ENCODE results near the gene TOM1L2.

TOM1L2 gene

DNA sequence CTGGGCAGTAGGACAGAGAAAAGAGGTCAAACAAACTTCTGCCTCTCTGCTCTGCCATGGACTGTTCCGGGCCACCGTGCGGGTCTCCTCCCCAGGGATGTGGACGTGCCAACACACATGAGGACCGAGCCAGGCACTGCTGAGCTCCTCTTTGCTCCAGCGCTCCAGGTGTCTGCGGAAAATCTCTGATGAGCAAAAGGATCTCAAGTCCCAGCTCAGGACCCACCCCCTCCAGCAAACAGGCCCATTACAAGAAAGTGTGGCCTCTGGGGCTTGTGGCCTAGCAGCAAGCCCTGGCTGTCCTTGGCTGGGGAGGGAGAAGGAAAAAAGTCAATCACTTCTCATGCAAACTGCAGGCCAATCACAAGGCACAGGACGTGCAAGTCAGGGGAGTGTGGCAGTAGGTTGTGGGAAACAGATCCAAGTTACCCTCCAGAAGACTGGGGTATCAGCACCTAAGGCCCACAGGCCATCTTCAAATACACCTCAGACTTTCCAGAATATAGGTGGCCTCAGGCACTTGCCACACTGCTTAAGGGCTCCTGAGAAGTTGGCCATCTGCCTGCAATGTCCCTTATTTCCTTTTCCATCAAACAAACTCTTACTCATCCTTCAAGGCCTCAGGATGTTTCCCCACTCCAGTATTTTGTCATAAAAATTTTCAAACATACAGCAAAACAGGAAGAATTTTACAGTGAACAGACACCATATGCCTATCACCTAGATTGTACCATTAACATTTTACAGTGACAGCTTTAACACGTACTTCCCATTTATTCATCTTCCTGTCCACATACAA, 99.5 kb downstream of the TOM1L2 start:
- no peak for DNase-seq (ENCODE audit: low read depth)

DNA sequence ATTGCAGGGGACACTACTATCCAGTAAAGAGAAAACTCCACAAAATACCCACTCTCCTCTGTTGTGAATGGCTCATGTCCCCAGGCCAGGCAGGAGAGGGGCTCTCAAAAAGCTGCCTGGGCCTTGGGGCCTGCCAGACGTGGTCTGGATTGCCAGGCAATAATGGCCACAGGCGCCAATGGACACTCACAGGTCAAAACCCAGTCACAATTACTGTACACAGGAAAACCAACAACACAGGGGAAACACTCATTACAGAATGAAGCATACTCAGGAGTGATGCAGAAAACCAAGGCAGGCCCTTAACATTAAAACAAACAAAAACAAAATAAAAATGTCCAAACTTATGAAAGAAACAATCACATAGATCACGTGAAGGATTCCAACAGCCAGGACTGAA, 100.3 kb downstream of the TOM1L2 start:
- DNase-seq (ENCODE audit: low read depth) = no peak

DNA sequence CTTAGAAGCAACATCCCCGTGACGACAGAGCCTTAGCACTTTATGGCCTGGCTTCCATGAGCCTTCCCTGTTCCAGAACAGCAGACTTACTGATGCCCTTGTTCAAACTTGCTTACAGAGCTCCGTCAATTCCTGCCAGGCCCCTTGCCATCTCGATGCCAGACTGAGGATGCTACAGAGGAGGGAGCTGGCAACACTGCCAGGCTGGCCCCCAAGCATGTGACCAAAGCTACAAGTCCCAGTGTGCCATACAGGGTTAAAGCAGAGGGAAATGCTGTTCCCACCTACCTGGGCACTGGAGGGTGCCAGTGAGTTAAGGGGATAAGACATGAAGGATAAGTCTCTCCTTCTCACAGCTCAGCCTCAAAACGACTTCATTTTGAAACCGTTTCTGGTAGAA, 102.0 kb downstream of the TOM1L2 start:
- DNase-seq (ENCODE audit: low read depth) = no peak

DNA sequence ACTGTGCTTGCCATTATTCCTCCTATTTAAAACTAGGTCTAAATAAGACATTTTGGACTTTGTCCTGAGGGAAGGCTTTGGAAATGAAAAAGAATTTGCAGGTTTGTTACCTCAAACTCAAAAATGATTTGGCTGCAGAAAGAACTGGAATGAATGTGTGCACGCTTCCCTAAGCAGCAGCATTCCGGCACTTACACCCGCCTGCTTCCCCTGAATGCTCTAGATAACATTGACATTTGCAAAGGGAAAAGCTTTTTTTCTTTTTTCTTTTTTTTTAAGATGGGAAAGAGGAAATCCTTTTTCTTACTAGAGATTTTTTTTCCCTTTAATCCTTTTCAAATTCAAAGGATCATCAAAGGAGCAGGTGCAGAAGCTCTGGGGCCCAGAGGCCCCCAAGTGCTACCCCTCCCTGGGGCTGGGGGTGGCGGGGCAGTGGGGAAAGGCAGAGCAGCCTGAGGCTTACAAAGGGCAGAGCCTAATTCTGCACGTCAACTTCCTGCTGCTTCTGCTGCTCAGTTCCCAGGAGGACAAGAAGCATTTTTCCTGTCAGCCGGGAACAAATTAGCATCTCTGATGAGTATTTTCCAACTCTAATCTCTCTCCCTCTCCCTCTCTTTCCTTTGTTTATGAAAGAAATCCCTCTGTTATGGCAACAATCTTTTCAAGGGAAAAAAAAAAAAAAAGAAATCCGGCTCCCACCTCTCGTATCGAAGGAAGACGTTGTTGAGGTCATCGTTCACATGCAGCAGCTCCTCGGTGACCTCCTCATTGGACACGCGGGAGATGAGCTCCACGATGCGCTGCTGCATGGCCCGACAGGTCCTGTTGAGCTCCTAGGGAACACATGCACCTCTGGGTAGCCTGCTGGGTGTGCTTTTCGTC, 103.3 kb downstream of the TOM1L2 start:
- DNase-seq (ENCODE audit: low read depth) = no peak

DNA sequence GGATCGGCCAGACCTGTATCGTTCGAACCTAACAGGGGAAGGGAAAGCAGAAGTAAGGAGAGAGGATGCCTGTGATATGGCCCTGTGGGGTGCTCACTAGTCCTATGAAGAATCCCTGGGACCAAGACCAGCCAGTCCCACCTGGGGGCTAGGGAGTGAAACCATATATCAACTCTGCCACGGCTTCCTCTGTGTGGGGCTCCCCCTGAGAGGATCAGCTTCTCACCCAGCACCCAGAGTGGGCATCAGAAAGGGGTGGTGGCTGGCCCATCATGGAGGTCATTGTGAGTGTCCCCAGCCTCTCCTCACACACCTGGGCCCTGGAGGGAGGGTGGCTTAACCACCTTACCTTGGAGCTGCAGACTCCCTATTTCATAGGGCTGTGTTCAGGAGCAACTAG, 105.3 kb downstream of the TOM1L2 start:
- no peak for DNase-seq (ENCODE audit: low read depth)

DNA sequence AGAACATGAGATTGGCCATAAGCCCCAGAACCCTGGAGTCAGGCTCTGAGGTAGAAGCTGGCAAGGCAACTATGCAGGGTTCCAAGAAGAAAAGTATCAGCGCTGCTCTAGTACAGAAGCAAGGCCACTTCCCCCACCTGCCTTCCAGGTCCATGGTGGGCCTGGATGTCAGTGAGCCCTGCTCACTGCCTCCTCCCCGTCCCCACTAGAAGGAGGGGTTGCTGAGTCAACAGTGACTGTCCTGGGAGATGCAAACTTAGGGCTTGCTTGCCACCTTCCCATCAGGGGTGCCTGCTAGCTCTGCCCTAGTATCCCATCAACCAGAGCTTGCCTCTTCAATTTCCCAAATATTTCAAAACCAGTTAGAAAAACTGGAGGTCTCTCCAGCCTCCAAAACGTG, 105.8 kb downstream of the TOM1L2 start:
- DNase-seq (ENCODE audit: low read depth) = no peak

DNA sequence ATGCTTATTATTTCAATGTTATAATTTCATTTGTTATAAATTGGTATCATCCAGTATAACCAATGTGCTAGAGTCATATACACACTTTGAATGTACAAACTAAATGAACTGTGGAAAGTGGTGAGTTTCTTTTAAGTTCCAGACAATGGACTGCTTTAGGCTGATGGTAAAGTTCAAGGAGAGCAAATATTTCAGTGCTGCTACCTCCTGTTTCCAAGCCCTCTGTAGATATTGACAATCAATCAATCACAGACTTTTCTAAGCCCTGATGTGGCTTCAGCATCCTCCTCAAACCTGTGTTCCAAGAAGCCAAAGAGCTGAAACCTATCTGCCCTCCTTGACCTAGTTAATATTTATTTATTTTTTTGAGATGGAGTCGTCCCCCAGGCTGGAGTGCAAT, 107.2 kb downstream of the TOM1L2 start:
- DNase-seq (ENCODE audit: low read depth) = no peak

DNA sequence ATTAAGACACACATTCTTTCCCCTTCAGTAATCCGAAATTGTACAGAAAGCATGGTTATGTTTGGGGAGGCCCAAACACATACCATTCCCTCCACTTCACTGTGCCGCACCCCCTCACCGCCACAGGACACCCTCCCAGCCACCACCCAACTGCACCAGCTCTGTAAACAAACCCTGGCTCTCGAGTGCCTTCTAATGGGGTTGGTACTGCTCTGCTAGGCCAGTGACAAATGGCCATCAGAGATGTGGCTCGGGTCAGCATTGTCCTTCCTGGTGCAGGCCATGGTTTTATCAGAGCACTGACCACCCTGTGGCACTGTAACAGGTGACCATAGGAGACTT, 111.5 kb downstream of the TOM1L2 start:
- DNase-seq (ENCODE audit: low read depth) = no peak

DNA sequence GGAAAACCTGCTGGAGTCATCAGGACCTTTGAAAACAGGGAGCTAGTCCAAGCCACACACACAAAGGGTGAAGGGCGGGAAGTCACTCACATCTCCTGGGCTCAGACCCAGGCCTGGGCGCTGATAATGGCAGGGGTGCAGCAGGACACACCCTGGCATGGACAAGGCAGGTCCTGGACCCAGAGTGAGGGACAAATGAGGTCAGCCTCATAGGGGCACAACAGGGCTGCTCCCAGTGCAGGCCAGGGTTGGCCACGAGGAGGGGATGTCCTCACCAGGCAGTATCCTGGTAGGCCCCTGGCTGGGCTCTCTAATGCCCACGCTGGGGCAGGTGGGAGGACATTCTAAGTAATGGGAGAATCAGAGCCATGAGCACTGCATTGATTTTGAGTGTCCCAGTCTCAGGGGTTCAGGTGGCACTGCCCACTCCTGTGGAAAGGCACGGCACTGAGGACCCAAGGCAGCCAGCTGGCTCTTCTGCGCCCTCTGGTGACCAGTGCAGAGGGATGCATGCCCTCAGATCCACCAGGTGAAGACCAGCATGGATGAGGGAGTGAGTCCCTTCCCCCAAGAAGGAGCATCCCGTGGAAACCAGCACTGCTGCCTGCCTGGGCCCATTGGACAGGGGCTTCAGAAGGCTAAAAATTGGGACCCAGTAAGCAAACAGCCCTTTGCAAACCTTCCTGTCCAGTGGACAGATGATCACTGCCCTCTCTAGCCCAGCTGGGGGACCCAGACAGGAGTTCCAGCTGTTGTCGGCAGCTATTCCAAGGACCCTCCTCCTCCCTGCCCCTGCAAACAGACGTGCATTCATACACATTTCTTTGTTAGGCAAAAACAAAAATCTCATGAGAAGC, 112.1 kb downstream of the TOM1L2 start:
- peak; percentile 61 for DNase-seq (ENCODE audit: low read depth)

DNA sequence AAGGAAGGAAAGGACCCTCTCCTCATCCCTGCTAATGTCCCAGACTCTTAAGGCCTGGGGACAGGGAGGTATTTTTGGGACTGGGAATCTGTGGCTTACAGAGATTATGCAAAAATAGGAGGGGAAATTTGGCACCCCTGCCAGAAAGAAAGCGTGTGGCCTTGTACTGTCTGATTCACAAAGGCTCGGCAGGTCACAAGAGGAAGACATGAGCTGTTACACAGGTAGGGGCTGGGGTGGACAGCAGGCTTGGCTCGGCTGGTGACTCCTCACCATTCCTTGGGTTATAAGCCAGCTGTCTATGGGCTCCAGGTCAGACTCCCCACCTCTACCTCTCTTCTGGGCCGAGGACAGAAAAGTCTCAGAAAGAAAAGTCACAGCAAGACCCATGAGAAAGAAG, 114.7 kb downstream of the TOM1L2 start:
- no peak for DNase-seq (ENCODE audit: low read depth)

DNA sequence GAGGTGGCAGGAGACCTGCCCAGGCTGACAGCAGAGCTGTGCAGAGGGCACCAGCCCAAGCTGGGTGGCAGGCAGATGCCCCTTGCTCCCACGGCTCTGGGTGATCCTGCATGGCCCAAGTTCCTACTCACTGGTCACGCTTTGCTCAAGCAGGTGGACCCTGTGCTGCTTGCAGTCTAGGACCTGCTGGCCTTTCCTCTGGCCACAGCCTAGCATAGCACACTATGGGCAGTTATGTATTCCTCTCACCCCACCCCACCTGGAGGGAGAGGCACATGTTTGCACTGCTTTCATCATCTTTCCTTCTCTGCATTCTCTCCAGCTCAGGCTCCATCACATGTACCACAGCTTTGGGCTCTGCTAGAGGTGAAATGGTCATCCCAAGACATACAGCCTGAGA, 115.8 kb downstream of the TOM1L2 start:
- no peak for DNase-seq (ENCODE audit: low read depth)

DNA sequence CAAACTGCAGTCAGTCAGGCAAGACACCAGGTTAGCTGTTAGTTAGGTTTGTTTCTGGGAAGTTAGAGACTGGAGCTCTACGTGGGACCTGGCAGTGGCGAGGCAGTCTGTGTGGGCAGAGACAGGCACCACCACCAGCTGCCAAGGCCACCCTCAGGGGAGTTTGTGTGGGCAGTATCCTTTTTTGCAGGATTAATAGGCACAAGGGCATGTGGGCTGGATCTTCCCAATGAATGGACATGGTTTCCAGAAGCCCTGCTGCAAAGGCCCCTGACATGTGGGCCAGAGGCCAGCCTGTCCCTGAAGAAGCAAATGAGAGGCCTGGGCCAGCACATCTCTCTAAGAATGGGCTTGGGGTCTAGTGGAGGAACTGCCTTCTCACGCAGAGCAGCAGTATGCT, 116.2 kb downstream of the TOM1L2 start:
- DNase-seq (ENCODE audit: low read depth) = no peak

DNA sequence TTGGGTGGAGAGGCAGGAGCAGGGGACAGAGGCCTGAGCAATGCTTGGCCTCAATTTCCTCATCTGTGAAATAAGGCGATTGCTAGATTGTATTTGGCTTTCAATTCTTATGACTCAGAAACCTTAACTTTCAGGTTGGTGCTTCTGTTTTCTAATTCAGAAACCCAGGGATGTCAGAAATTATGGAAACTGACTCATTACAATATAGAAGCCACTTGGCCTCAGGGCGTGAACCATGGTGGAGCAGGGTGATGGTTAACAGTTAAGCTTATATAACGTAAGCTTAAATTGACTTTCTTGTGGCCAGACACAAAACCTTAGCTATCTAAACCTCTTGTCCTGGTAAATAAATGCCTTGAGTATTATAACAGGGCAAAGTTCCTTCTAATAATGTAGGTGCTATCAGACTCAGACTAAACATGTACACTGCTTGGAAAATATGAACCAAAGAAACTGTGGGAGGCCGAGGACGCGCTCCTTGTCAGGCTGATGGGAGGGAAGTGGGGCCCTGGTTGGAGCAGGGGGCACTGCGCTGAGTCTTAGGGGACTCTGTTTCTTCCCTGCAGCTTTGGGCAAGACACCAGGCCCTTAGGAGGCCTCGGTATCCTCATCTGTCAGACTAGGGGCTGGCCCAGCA, 118.3 kb downstream of the TOM1L2 start:
- no peak for DNase-seq (ENCODE audit: low read depth)

DNA sequence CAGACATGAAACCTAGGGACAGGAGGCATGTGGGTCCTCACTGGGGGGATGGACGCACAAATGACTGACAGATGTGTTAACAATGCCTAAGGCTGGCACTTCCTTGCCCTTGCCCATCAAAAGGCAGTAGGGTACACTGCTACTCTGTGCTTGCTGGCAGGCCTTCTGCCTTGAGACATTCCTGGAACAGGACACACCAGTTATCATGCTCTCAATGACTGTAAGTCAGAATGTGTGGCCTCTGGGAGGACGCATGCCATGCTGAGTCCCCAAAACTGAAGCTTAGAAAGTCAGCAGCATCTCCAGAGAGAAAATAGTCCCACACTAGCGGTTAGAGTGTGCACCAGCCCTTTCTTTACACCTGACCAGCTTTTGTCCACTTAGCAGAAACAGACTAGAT, 119.3 kb downstream of the TOM1L2 start:
- no peak for DNase-seq (ENCODE audit: low read depth)

DNA sequence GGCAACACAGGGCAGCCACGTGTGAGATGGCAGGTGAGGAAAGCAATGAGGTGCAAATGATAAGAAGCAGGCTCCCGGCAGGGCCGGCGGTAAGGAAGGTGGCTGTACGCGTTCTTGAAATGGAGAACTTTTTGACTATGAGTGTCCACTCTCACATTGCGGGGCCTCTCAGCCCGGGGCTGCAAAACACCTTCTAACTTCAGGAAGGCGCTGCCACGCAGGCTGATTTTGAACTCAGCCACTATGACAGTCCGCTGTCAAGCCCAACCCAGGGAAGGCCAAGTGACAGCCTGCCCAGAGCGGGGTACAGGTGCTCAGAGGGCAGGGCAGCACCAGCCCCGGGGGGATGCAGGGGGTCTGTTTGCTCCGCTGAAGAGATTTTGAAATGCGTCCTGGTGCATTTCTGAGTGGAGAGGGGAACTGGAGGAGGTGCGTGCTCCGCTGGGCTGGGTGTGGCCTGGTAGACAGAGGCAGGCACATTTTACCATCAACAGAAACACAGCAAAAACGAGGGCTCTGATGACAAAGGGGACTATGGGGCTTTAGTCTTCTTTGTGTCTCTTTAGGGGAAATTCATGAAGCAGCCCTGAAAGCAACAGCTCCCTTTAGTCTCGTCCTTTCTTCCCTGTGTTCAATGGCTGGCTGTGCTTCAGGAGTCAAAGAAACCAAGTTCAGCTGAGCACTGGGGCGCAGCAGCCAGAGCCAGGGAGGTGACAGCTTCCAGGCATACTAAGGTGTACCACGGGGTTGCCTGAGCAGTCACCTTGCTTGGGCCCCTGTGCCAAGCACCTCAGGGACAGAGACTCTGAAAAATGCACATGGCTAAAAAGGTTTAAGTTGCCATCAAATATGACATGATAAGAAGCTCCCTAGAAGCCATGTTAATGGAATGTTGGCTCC, 120.8 kb downstream of the TOM1L2 start:
- DNase-seq (ENCODE audit: low read depth) = no peak

DNA sequence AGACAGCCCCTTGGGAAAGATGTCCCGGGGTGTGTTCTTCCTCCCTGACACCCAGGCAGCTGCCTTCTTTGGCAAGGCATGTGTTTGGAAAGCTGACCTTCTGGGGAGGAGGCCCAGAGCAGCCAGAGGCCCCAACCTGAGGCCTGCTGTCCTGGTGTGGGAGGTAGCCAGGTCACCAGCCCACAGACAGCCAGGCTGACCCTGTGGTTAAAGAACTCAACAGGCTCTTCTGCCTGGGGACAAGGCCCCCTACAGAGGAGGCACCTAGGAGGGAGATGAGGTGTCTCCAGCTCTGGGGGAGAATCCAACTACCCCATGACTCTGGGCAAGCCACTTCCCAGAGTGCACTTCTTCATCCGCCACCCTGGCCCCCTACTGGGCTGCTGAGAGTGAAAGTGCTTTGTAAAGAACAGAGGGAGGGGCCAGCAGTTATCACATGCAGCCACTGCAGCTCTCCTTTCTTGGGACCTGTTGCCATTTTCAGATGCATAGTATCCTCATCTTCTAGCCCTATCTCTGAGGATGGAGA, 122.3 kb downstream of the TOM1L2 start:
- peak; percentile 30 for DNase-seq (ENCODE audit: low read depth)

DNA sequence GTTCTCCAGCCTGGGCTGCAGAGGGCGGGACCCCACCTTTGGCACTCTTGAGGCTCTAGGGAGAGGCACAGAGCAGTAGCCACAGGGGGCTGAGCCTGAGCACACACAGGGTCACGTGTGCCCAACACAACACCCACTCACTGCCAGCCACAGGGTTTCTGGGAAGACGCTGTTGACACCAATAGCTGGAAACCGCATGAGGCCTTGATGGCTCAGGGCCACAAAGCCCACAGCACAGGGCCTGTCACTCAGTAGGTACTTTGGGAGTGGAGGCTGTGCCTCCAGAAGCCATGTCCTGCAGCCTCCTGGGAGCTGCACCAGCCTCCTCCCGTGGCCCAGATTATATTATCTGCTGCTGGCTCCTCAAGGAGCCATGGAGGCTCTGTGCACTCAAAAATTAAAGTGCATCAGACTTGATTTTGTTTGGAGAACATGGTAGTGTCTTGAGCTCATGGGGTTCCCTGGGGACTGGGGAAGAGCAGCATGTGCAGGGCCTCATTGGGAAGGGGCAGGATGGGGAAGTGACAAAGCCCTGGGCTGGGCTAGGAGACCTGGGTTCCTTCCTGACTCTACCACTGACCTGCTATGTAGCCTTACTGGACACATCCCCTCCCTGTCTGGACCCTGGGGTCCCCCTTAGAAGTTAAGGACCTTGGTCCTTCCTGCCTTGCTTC, 122.9 kb downstream of the TOM1L2 start:
- DNase-seq (ENCODE audit: low read depth) = peak; percentile 81

DNA sequence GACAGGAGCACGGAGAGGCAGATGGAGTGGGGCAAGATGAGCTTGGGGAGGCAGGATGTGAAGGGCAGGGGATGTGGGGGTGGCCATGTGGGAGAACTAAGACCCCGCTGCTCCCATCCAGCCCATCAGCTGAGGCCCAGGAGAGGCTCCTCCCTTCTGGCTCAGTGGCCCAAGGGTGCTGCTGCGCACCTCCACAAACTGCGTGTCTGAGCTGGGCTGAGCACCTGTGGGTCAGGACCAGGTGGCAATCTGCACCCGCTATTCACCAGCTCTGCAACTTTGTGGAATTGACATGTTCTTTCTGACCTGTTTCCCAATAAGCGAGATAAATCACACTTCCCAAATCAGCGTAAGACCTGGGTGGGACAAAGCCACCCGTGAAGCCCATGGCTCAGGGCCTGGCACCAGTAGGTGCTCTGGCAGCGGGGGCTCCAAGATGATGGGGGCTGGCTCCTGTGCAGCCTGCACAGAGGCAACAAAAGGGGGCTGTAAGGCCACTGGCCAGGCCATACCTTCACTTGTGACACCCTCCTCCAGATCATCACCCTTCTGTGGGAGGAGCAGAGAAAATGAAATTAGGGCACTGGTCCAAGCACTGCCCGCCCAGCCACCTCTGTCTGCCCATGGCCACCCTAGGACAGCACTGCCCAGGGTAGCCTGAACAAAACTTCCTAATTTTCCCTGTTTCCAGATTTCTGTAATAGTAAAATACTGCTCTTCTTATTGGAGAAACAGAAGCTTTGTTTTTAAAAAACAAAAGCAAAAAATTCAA, 123.7 kb downstream of the TOM1L2 start:
- no peak for DNase-seq (ENCODE audit: low read depth)

DNA sequence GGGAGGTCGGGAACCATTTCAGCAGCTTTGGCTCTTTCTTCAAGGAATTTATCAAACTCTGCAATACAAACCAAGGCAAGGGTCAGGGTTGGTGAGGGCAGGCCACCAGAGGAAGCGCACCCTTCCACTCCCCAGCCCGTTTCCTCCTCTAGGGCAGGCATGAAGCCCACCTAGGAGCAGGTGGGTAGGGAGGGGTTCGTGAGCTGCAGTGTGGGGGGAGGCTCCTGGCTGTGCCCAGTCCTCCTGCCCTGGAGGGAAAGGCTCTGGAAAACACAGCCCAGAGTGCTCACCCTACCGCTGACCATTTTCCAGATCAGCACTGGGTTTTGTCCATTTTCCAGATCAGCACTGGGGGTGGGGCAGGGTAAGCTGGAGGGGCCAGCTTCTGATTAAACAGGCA, 124.5 kb downstream of the TOM1L2 start:
- no peak for DNase-seq (ENCODE audit: low read depth)
